Measurements from ENCODE around the gene C19orf67. TPM values are rescaled to one million over a fixed set of nuclear protein-coding genes. Genes with fewer than 3 reads are reported as not detected.

C19orf67 gene
- total and polyA plus RNA-seq, 2 experiments from 2014 or later, result not detected

DNA sequence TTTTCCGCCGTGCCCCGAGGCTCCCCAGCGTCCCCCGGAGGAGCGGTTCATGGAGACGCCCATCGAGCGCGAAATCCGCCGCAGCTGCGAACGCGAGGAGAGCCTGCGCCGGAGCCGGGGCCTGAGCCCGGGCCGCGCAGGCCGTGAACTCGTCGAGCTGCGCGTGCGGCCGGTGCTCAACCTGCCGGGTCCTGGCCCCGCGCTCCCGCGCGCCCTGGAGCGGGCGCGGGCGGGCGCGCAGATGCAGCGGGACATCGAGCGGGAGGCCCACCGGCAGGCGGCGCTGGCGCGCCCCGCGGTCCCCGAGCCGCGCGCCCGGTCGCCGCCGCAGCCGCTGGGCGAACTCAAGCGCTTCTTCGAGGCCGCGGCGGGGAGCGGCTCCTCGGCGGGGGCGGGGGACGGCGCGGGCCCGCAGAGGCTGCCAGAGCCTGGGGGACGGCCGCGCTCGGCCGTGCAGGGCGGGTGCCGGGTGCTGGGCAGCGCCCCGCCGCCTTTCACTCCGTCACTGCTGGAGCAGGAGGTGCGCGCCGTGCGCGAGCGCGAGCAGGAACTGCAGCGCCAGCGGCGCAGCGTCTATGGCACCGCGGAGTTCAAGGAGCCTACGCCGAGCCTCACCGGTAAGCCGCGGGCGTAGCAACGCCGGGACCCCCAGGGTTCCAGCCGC lies 12.2 kb downstream of the C19orf67 start:
- DNase-seq (ENCODE audit: low spot score) (peak; percentile 74), ATAC-seq (peak; percentile 24)
- peak overlapping the region; percentile 100 for H2AFZ ChIP-seq
- Mint-ChIP-seq H3K27me3 (ENCODE audit: insufficient read depth, low read depth, poor library complexity) (peaks cover 52% of the 10 kb centered on the region), H3K9me3 (no peaks in the 10 kb centered on the region; the same call in 2 of the 3 replicates), H3K4me1 (peaks cover 12% of the 10 kb centered on the region), H3K4me3 (peak overlapping the region; percentile 83), H3K36me3 (ENCODE audit: low read depth) (no peaks in the 10 kb centered on the region), H3K27ac (no peak overlapping the region)
- H3K36me3 ChIP-seq (ENCODE audit: insufficient read depth), result no peaks in the 10 kb centered on the region
- H4K20me1 ChIP-seq (replicated peaks; ENCODE audit: insufficient read depth), result no peaks in the 10 kb centered on the region
- H3K27ac ChIP-seq (ENCODE audit: low read depth), result no peak overlapping the region
- TF ChIP-seq ZNF462 (CRISPR knock-in tag; IDR thresholded peaks at IDR 0.05) (no peak), STAT1 (IDR thresholded peaks at IDR 0.05; ENCODE audit: unreplicated experiment) (no peak), CREB1 (CRISPR knock-in tag; IDR thresholded peaks at IDR 0.05; ENCODE audit: low read depth) (no peak), POLR2AphosphoS5 (IDR thresholded peaks at IDR 0.05; ENCODE audit: low read depth) (no peak), NANOG (IDR thresholded peaks at IDR 0.05; ENCODE audit: borderline replicate concordance) (no peak), ZNF114 (CRISPR knock-in tag; IDR thresholded peaks at IDR 0.05) (no peak), ETS1 (IDR thresholded peaks at IDR 0.05) (no peak), EZH2phosphoT487 (IDR thresholded peaks at IDR 0.05; ENCODE audit: unreplicated experiment) (no peak), EZH2 (IDR thresholded peaks at IDR 0.05; ENCODE audit: low read depth, unreplicated experiment) (peak; percentile 47), ZNF331 (CRISPR knock-in tag; IDR thresholded peaks at IDR 0.05; ENCODE audit: low read depth) (no peak)
- TF ChIP-seq, protein P1, sequence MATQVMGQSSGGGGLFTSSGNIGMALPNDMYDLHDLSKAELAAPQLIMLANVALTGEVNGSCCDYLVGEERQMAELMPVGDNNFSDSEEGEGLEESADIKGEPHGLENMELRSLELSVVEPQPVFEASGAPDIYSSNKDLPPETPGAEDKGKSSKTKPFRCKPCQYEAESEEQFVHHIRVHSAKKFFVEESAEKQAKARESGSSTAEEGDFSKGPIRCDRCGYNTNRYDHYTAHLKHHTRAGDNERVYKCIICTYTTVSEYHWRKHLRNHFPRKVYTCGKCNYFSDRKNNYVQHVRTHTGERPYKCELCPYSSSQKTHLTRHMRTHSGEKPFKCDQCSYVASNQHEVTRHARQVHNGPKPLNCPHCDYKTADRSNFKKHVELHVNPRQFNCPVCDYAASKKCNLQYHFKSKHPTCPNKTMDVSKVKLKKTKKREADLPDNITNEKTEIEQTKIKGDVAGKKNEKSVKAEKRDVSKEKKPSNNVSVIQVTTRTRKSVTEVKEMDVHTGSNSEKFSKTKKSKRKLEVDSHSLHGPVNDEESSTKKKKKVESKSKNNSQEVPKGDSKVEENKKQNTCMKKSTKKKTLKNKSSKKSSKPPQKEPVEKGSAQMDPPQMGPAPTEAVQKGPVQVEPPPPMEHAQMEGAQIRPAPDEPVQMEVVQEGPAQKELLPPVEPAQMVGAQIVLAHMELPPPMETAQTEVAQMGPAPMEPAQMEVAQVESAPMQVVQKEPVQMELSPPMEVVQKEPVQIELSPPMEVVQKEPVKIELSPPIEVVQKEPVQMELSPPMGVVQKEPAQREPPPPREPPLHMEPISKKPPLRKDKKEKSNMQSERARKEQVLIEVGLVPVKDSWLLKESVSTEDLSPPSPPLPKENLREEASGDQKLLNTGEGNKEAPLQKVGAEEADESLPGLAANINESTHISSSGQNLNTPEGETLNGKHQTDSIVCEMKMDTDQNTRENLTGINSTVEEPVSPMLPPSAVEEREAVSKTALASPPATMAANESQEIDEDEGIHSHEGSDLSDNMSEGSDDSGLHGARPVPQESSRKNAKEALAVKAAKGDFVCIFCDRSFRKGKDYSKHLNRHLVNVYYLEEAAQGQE (IDR thresholded peaks at IDR 0.05; ENCODE audit: unreplicated experiment), result no peak
- TF ChIP-seq, protein P2, sequence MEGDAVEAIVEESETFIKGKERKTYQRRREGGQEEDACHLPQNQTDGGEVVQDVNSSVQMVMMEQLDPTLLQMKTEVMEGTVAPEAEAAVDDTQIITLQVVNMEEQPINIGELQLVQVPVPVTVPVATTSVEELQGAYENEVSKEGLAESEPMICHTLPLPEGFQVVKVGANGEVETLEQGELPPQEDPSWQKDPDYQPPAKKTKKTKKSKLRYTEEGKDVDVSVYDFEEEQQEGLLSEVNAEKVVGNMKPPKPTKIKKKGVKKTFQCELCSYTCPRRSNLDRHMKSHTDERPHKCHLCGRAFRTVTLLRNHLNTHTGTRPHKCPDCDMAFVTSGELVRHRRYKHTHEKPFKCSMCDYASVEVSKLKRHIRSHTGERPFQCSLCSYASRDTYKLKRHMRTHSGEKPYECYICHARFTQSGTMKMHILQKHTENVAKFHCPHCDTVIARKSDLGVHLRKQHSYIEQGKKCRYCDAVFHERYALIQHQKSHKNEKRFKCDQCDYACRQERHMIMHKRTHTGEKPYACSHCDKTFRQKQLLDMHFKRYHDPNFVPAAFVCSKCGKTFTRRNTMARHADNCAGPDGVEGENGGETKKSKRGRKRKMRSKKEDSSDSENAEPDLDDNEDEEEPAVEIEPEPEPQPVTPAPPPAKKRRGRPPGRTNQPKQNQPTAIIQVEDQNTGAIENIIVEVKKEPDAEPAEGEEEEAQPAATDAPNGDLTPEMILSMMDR (conservative IDR thresholded peaks at IDR 0.05; ENCODE audit: low read depth in 2 of 2), result peak in 1 of 2 experiments; percentile 44; a peak in 1 of 4 replicates
- H3K27me3 ChIP-seq (ENCODE audit: insufficient read depth), result peaks cover 70% of the 10 kb centered on the region
- H3F3A ChIP-seq (replicated peaks; ENCODE audit: low read depth), result peaks cover 15% of the 10 kb centered on the region; the same call in 1 of the 2 replicates
- peaks cover 4% of the 10 kb centered on the region; the same call in 1 of the 2 replicates for H3K4me1 ChIP-seq (ENCODE audit: insufficient read depth)
- H3K9me2 ChIP-seq (ENCODE audit: insufficient read depth), result no peaks in the 10 kb centered on the region
- no peaks in the 10 kb centered on the region for H3K79me2 ChIP-seq (replicated peaks; ENCODE audit: insufficient read depth)
- H3K4me3 ChIP-seq, result peak overlapping the region; percentile 72
- peak overlapping the region; percentile 93 for H3K4me2 ChIP-seq
